AG10803 (cell line): ENCODE results near the gene TTLL11.

ENCODE experiments used
- DNase-seq: peaks from one replicate; pipeline ENCODE4 v3.0.0; 2010; ENCODE audit warnings: low read depth
- H3K4me3 ChIP-seq: 2 replicates; pipeline ENCODE4 v1.5.1; 2011; ENCODE audit warnings: mild to moderate bottlenecking, low read length, control low read depth
- CTCF ChIP-seq: conservative IDR thresholded peaks from 2 replicates; pipeline ENCODE4 v1.5.1; 2011; ENCODE audit warnings: mild to moderate bottlenecking, low read length, control low read depth, inconsistent platforms

The TTLL11 gene

DNA sequence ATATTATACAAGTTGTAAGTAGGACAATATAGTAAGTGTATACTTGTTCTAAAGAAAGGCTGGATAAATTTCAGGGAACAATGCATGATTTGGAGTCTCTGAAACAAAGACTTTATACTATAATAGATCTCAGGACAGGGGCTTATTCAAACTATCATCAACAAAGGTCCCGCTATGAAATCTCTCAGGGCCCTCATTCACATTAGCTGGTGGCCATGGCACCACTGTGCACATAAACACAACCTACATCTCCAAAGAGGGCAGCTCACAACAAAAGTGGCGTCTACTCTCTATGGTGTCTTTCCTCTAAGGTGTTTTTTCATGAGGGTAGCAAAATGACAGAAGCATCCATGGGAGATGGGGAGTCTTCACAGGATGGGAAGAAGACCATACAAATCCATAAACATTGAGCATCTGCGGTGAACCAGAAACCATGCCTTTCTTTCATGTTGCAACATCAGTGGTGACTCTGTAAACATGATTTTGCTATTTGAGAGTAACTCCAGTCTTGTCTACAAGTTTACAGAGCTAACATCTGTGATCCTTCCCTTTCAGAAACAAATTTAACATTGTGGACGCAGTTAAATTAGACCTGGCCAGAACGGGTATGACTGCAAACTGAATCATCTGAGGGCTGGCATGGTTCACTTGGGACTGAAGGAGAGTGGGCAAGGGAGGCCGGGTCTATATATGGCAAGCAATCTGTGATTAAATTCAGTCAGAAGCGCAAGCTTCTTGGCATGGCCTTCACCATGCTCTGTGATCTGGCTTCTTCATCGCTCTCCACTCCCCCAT is 5.5 kb downstream of the TTLL11 start:
- no peak overlapping the region for H3K4me3 ChIP-seq
- peak; percentile 78 for DNase-seq
- TF ChIP-seq CTCF = no peak

- H3K4me3 ChIP-seq = no peak overlapping the region
- DNase-seq = no peak
- no peak for TF ChIP-seq CTCF
These were observed 6.2 kb downstream of the TTLL11 start for GRCh38 chr9:122086873-122087272.

DNA sequence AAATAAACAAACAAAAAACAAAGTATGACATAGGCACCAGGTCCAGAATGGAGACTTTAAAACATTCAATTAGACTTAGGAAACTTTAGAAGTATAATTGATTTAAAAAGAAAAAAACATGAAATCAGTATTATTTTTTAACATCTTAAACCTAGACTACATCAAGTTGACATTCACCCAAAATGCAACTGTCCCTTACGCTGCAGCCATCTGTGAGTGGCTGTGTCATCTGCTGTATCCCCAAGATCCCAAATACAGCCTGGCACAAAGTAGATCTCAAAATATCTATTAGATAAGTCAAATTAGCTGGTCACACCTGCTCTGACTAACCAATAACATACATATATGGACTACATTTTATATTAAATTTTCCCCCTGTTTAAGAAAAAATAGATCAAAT is 7.8 kb downstream of the TTLL11 start:
- no peak for TF ChIP-seq CTCF
- no peak overlapping the region for H3K4me3 ChIP-seq
- DNase-seq = no peak

DNA sequence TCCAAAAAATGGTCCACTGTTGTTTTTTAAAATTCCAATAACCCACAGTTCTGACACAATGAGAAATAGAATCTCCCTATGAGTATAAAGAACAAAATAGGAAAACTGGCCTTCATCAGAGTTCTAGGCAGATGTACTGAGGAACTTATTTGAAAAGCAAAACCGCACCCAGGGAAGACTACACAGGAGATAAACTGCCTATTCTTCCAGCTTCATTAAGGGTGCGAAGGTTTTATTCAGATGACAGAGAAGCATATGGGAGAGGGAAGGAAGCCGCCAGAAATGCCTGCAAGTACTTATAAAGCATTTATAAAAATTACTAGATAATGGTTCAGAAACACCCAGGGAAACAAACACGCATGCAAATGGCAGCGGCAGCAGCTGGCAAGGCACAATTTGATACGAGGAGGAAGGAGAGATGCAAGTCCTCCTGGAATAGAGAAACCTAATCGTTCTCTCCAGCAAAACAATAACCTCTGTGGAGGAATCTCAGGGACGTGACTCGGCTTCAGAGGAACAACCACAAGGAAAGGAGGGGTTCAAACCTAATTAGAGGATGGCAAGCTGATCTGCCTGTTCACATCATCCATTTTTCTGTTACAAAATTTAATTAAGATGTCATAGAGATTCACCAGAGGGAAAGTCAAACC is 9.0 kb downstream of the TTLL11 start:
- no peak for TF ChIP-seq CTCF
- no peak overlapping the region for H3K4me3 ChIP-seq
- DNase-seq = peak; percentile 18

- no peak for DNase-seq
- no peak for TF ChIP-seq CTCF
- no peak overlapping the region for H3K4me3 ChIP-seq
These were observed 12.1 kb downstream of the TTLL11 start for GRCh38 chr9:122080986-122081385.

DNA sequence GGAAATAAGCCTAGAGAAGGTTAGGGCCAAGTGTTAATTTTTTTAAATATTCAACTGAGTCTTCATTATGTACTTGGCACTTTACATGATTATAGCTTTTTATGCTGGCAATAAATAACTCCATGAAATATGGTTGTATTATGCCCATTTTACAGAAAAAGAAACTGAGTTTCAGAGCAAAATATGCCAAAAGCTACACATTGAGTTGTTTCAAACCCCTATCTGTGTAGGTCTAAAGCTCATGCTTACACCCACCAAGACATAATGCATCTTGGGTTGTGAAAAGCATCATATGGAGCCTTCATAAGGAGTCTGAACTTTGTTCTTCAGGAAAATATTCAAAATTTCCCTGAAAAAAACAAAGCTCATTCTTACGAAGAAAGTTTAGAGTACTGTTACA is 14.6 kb downstream of the TTLL11 start:
- TF ChIP-seq CTCF = no peak

DNA sequence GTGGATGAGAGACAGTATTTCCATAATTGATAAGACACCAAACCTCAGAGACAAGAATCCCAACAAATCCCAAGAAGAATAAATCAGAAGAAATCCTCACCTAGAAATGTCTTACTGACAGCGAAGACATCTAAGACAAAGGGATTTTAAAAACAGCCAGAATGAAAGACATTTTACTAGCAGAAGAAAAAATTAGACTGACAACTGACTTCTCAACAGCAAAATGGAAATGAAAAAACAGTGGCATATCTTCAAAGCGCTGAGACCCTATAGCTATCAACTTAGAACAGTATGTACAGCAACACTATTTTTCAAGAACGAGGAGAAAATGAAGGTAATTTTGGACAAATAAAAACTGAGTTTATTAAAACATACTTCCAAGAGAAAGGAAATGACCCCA is 16.3 kb downstream of the TTLL11 start:
- no peak for DNase-seq
- TF ChIP-seq CTCF = no peak
- no peak overlapping the region for H3K4me3 ChIP-seq

More for the DNA sequence above, 14.6 kb downstream of the TTLL11 start:
- no peak overlapping the region for H3K4me3 ChIP-seq
- DNase-seq = no peak
